ENCODE measurements around the gene ROBO2. TPM values are rescaled to one million over a fixed set of nuclear protein-coding genes. Genes with fewer than 3 reads are reported as not detected.

Gene ROBO2
- total and polyA plus RNA-seq, 10 of the 15 experiments (the other 5 are each of a cell fraction or from before 2014, with no cell fraction given) = 0.22 to 2.5 (median 0.81) TPM

- TF ChIP-seq YY1 (IDR thresholded peaks at IDR 0.05; ENCODE audit: low read depth, low read length) (no peak), BCL3 (IDR thresholded peaks at IDR 0.05; ENCODE audit: borderline replicate concordance, insufficient read depth, low read depth, low read length, poor library complexity, severe bottlenecking) (no peak), ZNF274 (IDR thresholded peaks at IDR 0.05; ENCODE audit: insufficient read depth, insufficient read length) (no peak), KAT2A (conservative IDR thresholded peaks at IDR 0.05; ENCODE audit: control insufficient read depth, low read depth, low read length) (no peak), E2F4 (IDR thresholded peaks at IDR 0.05; ENCODE audit: low read depth, low read length) (no peak), FOXK2 (IDR thresholded peaks at IDR 0.05) (no peak), RELA (IDR thresholded peaks at IDR 0.05; ENCODE audit: borderline replicate concordance, partially characterized antibody) (no peak), RCOR1 (conservative IDR thresholded peaks at IDR 0.05; ENCODE audit: low read depth, low read length) (no peak), NKRF (conservative IDR thresholded peaks at IDR 0.05) (no peak), CEBPZ (IDR thresholded peaks at IDR 0.05; ENCODE audit: low read depth, low read length) (no peak), PKNOX1 (IDR thresholded peaks at IDR 0.05) (no peak), ZNF622 (IDR thresholded peaks at IDR 0.05) (no peak), RAD51 (IDR thresholded peaks at IDR 0.05) (no peak), BCL11A (IDR thresholded peaks at IDR 0.05; ENCODE audit: low read depth, low read length) (no peak), TCF12 (IDR thresholded peaks at IDR 0.05; ENCODE audit: low read depth, low read length) (no peak)
- H3K9me3 ChIP-seq (replicated peaks; ENCODE audit: control insufficient read depth, insufficient read depth, low read length) = no peaks in the 10 kb centered on the region
- H3K27me3 ChIP-seq (replicated peaks in 1 of 2; ENCODE audit: control insufficient read depth in 2 of 2, insufficient read depth in 2 of 2, low read length in 1 of 2) = no peaks in the 10 kb centered on the region; a peak in 1 of 4 replicates
- no peaks in the 10 kb centered on the region for H4K20me1 ChIP-seq (ENCODE audit: control insufficient read depth, insufficient read depth)
- ChIA-PET POLR2A (no interaction called here), SMC1A (ENCODE audit: uncharacterized antibody, unreplicated experiment) (interaction anchor here (0.5 kb wide), 1 partner anchor 520 kb away, joined by 3 read pairs; no protein-coding TSS in a partner anchor), CTCF (no interaction called here), RAD21 (ENCODE audit: unreplicated experiment) (no interaction called here)
- DNase-seq (ENCODE audit: low read depth, low spot score) (no peak), ATAC-seq (no peak), FAIRE-seq (no peak)
- no peaks in the 10 kb centered on the region for H3K36me3 ChIP-seq (ENCODE audit: control insufficient read depth in 2 of 2, insufficient read depth in 2 of 2, low read length in 1 of 2)
- in situ Hi-C loops (cut with MboI) (no loop called here), intact Hi-C loops (cut with micrococcal nuclease; ENCODE audit: unreplicated experiment) (no loop called here)
- H3K4me2 ChIP-seq (ENCODE audit: control insufficient read depth, insufficient read depth) = no peak overlapping the region
- BruUV-seq (replicated peaks) = no TSS peak
- no peak overlapping the region for H3K27ac ChIP-seq (ENCODE audit: control insufficient read depth, insufficient read depth)
- H3K4me1 ChIP-seq (ENCODE audit: control insufficient read depth, insufficient read depth, low read length) = no peaks in the 10 kb centered on the region
- H2AFZ ChIP-seq (ENCODE audit: control insufficient read depth, low read depth, low read length) = no peak overlapping the region
- 0% methylated on average over 2 of the region's 2 CpGs for WGBS (ENCODE audit: insufficient coverage, insufficient replicate concordance, low lambda C conversion rate, missing lambda C conversion rate)
- H3K4me3 ChIP-seq = no peak overlapping the region
- H3K79me2 ChIP-seq (ENCODE audit: control insufficient read depth, insufficient read depth, low read length) = no peaks in the 10 kb centered on the region
- no peak overlapping the region for H3K9ac ChIP-seq (ENCODE audit: control insufficient read depth, insufficient read depth, low read length)
Measured at GRCh38 chr3:77084511-77084910, 44.6 kb downstream of the ROBO2 start.

Measured in GM12878 (cell line).